GM21390 (cell line): ENCODE results near the gene IRGM.

Experiments
- ATAC-seq: cut with Tn5 transposase; IDR thresholded peaks from one replicate; pipeline ENCODE4 v1.9.1; 2021; ENCODE audit not compliant: unreplicated experiment

The IRGM gene

GRCh38 chr5:150895431-150896428 lies 49.4 kb downstream of the IRGM start:
- no peak for ATAC-seq
